ENCODE results near the gene LRRC49. TPM values are rescaled to one million over a fixed set of nuclear protein-coding genes. Genes with fewer than 3 reads are reported as not detected.

Gene LRRC49
- polyA plus RNA-seq, 1 donor (not counting 4 experiments of a cell fraction or from before 2014, with no cell fraction given) = 9.9 TPM

GRCh38 chr15:70845602-70846360, 46.8 kb upstream of the LRRC49 start:
- no peak for TF ChIP-seq CTCF (optimal IDR thresholded peaks at IDR 0.05 in 1 of 3, IDR thresholded peaks at IDR 0.05 in 1 of 3, conservative IDR thresholded peaks at IDR 0.05 in 1 of 3; ENCODE audit: extremely low read depth in 1 of 3, insufficient read depth in 2 of 3, low read length in 3 of 3)
- no peak for TF ChIP-seq EZH2 (IDR thresholded peaks at IDR 0.05; ENCODE audit: low read length)
- FAIRE-seq (no peak), DNase-seq (ENCODE audit: low read depth, low spot score) (no peak)
- Histone ChIP-seq H3K27ac (ENCODE audit: control insufficient read depth, insufficient read depth, low read length) (no peak overlapping the region), H3K4me2 (ENCODE audit: control insufficient read depth, extremely low read depth, insufficient read depth, low read depth, low read length) (no peak overlapping the region), H3K9me3 (ENCODE audit: control insufficient read depth, low read depth, low read length) (no peaks in the 10 kb centered on the region), H3K36me3 (ENCODE audit: control insufficient read depth in 2 of 2, extremely low read depth in 1 of 2, insufficient read depth in 2 of 2, low read length in 2 of 2) (peaks cover 0 to 3% of the 10 kb centered on the region in 2 experiments), H3K4me1 (ENCODE audit: control insufficient read depth, extremely low read depth, insufficient read depth, low read length) (no peaks in the 10 kb centered on the region), H3K79me2 (ENCODE audit: control insufficient read depth, insufficient read depth, low read length) (no peaks in the 10 kb centered on the region), H3K4me3 (ENCODE audit: control insufficient read depth in 2 of 3, extremely low read depth in 1 of 3, insufficient read depth in 2 of 3, low read depth in 1 of 3, low read length in 3 of 3) (no peak overlapping the region), H4K20me1 (ENCODE audit: control insufficient read depth, extremely low read depth, insufficient read depth, low read length) (no peaks in the 10 kb centered on the region), H3K27me3 (ENCODE audit: control insufficient read depth, extremely low read depth, insufficient read depth, low read length) (no peaks in the 10 kb centered on the region), H2AFZ (ENCODE audit: control insufficient read depth, low read length) (no peak overlapping the region), H3K9me1 (ENCODE audit: control insufficient read depth, extremely low read depth, insufficient read depth, low read length) (no peaks in the 10 kb centered on the region), H3K9ac (ENCODE audit: control insufficient read depth, extremely low read depth, insufficient read depth, low read length) (no peak overlapping the region)
- dilution Hi-C loops (cut with MboI; ENCODE audit: extremely low pct_ligation_motif_present, low sequenced_read_pairs) = no loop called here

- H3K27ac ChIP-seq (ENCODE audit: control insufficient read depth, insufficient read depth, low read length) = peak overlapping the region; percentile 82
- peak; percentile 49 for FAIRE-seq
- no peaks in the 10 kb centered on the region for H3K9me3 ChIP-seq (ENCODE audit: control insufficient read depth, low read depth, low read length)
- H3K27me3 ChIP-seq (ENCODE audit: control insufficient read depth, extremely low read depth, insufficient read depth, low read length) = no peaks in the 10 kb centered on the region
- peak overlapping the region; percentile 20 for H3K9ac ChIP-seq (ENCODE audit: control insufficient read depth, extremely low read depth, insufficient read depth, low read length)
- no peak overlapping the region for H2AFZ ChIP-seq (ENCODE audit: control insufficient read depth, low read length)
- H3K4me1 ChIP-seq (ENCODE audit: control insufficient read depth, extremely low read depth, insufficient read depth, low read length) = peaks cover 31% of the 10 kb centered on the region
- no peaks in the 10 kb centered on the region for H4K20me1 ChIP-seq (ENCODE audit: control insufficient read depth, extremely low read depth, insufficient read depth, low read length)
- no peak for DNase-seq (ENCODE audit: low read depth, low spot score)
- H3K9me1 ChIP-seq (ENCODE audit: control insufficient read depth, extremely low read depth, insufficient read depth, low read length) = no peaks in the 10 kb centered on the region
- H3K4me2 ChIP-seq (ENCODE audit: control insufficient read depth, extremely low read depth, insufficient read depth, low read depth, low read length) = peak overlapping the region; percentile 55
- peaks cover 5% of the 10 kb centered on the region for H3K79me2 ChIP-seq (ENCODE audit: control insufficient read depth, insufficient read depth, low read length)
- dilution Hi-C loops (cut with MboI; ENCODE audit: extremely low pct_ligation_motif_present, low sequenced_read_pairs) = no loop called here
- H3K4me3 ChIP-seq (ENCODE audit: control insufficient read depth in 2 of 3, extremely low read depth in 1 of 3, insufficient read depth in 2 of 3, low read depth in 1 of 3, low read length in 3 of 3) = no peak overlapping the region
- no peak for TF ChIP-seq CTCF (optimal IDR thresholded peaks at IDR 0.05 in 1 of 3, IDR thresholded peaks at IDR 0.05 in 1 of 3, conservative IDR thresholded peaks at IDR 0.05 in 1 of 3; ENCODE audit: extremely low read depth in 1 of 3, insufficient read depth in 2 of 3, low read length in 3 of 3)
- TF ChIP-seq EZH2 (IDR thresholded peaks at IDR 0.05; ENCODE audit: low read length) = no peak
- H3K36me3 ChIP-seq (ENCODE audit: control insufficient read depth in 2 of 2, extremely low read depth in 1 of 2, insufficient read depth in 2 of 2, low read length in 2 of 2) = peaks cover 6 to 7% of the 10 kb centered on the region in 2 experiments
Observed at GRCh38 chr15:70851889-70852288, 40.7 kb upstream of the LRRC49 start.

Data from keratinocyte (primary cell).